Tibial nerve (tissue), 4 donors: ENCODE results near the gene RASSF8. TPM values are rescaled to one million over a fixed set of nuclear protein-coding genes. Genes with fewer than 3 reads are reported as not detected.

Source experiments
- DNase-seq, 2 donors: peaks; one replicate each; pipeline ENCODE4 v3.0.0-alpha.2; 2019; ENCODE audit warnings: low spot score in 2 of 2
- H3K27ac ChIP-seq, 4 donors: fragments of 200-600 bp; sonication (generic) in 3 of 4; one replicate each; pipeline ENCODE4 v1.5.1; 2017 to 2019; ENCODE audit warnings: mild to moderate bottlenecking in 1 of 4
- H3K27me3 ChIP-seq, 2 donors: fragments of 200-600 bp; sonication (generic) in 1 of 2; one replicate each; pipeline versions ENCODE4 v1.5.1 to v1.6.0; 2017 to 2019
- H3K36me3 ChIP-seq, 3 donors: fragments of 200-600 bp; sonication (generic); one replicate each; pipeline ENCODE4 v1.5.1; 2018 to 2019
- H3K4me1 ChIP-seq, 4 donors: fragments of 200-600 bp; sonication (generic) in 3 of 4; one replicate each; pipeline ENCODE4 v1.5.1; 2017 to 2019
- H3K4me3 ChIP-seq, 4 donors: fragments of 200-600 bp; sonication (generic) in 3 of 4; one replicate each; pipeline ENCODE4 v1.5.1; 2017 to 2019; ENCODE audit warnings: mild to moderate bottlenecking in 1 of 4, moderate library complexity in 1 of 4
- H3K9me3 ChIP-seq, 4 donors: fragments of 200-600 bp; sonication (generic) in 3 of 4; one replicate each; pipeline ENCODE4 v1.5.1; 2017 to 2019
- EP300 ChIP-seq, 2 donors: sonication (generic); formaldehyde crosslinking; IDR thresholded peaks; one replicate each; pipeline ENCODE4 v1.6.1; 2017; ENCODE audit warnings: antibody characterized with exemption in 2 of 2, mild to moderate bottlenecking in 1 of 2
- POLR2A ChIP-seq, 2 donors: fragments of 450-650 bp; IDR thresholded peaks; one replicate each; pipeline ENCODE4 v1.6.1; 2017; ENCODE audit warnings: antibody characterized with exemption in 2 of 2, mild to moderate bottlenecking in 2 of 2, moderate library complexity in 2 of 2
- WGBS, 2 donors: methylation state at CpG; one replicate each; pipeline ENCODE4 v1.1.5; 2018; 5-methylcytosine and 5-hydroxymethylcytosine counted together
- total RNA-seq, 4 donors: library from RNA; depleted of rRNA; stranded (reverse); fragments of >200 nt; gene quantifications; one replicate each; pipeline ENCODE4 v1.1.0, GENCODE V29; 2016
- TF ChIP-seq, protein P1 (sequence below), 5 experiments: fragments of 200-600 bp in 3 of 5; fragments of 450-650 bp in 2 of 5; sonication (generic) in 3 of 5; IDR thresholded peaks; one replicate each; pipeline ENCODE4 v1.5.1; 2016 to 2019; ENCODE audit warnings: antibody characterized with exemption in 5 of 5, mild to moderate bottlenecking in 3 of 5, moderate library complexity in 2 of 5

The RASSF8 gene
- total RNA-seq, 4 donors from 2014 or later, result 42.9 to 87.2 (median 76.1) TPM

DNA sequence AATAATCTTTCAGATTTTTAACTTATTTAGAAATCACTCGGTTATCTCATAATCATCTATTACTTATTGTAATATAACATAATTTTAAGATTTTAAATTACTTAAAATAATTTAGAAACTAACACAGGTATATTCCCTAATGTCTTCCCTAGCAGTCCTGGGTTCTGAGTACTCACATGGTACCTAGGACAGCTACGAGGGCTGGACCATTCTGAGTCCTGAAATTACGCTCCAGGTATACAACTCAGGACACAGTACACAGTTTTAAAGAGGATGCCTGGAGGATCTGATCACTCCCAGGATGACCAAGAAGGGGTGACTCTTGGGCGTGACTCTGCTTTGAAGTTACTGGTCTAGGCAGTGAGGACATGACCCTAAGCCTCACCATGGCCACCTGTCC, 9.1 kb upstream of the RASSF8 start:
- no peaks in the 10 kb centered on the region for H3K9me3 ChIP-seq
- H3K4me1 ChIP-seq, result no peaks in the 10 kb centered on the region
- WGBS, 2 donors, result 81 to 97% methylated on average over 4 of the region's 4 CpGs
- H3K36me3 ChIP-seq, result peaks cover 0 to 21% (median 0%) of the 10 kb centered on the region in 3 donors
- TF ChIP-seq, protein P1, sequence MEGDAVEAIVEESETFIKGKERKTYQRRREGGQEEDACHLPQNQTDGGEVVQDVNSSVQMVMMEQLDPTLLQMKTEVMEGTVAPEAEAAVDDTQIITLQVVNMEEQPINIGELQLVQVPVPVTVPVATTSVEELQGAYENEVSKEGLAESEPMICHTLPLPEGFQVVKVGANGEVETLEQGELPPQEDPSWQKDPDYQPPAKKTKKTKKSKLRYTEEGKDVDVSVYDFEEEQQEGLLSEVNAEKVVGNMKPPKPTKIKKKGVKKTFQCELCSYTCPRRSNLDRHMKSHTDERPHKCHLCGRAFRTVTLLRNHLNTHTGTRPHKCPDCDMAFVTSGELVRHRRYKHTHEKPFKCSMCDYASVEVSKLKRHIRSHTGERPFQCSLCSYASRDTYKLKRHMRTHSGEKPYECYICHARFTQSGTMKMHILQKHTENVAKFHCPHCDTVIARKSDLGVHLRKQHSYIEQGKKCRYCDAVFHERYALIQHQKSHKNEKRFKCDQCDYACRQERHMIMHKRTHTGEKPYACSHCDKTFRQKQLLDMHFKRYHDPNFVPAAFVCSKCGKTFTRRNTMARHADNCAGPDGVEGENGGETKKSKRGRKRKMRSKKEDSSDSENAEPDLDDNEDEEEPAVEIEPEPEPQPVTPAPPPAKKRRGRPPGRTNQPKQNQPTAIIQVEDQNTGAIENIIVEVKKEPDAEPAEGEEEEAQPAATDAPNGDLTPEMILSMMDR (IDR thresholded peaks at IDR 0.05), result no peak
- TF ChIP-seq POLR2A (IDR thresholded peaks at IDR 0.05) (no peak), EP300 (IDR thresholded peaks at IDR 0.05) (no peak)
- no peaks in the 10 kb centered on the region for H3K27me3 ChIP-seq
- no peak overlapping the region for H3K4me3 ChIP-seq
- no peak overlapping the region for H3K27ac ChIP-seq
- DNase-seq, result no peak

DNA sequence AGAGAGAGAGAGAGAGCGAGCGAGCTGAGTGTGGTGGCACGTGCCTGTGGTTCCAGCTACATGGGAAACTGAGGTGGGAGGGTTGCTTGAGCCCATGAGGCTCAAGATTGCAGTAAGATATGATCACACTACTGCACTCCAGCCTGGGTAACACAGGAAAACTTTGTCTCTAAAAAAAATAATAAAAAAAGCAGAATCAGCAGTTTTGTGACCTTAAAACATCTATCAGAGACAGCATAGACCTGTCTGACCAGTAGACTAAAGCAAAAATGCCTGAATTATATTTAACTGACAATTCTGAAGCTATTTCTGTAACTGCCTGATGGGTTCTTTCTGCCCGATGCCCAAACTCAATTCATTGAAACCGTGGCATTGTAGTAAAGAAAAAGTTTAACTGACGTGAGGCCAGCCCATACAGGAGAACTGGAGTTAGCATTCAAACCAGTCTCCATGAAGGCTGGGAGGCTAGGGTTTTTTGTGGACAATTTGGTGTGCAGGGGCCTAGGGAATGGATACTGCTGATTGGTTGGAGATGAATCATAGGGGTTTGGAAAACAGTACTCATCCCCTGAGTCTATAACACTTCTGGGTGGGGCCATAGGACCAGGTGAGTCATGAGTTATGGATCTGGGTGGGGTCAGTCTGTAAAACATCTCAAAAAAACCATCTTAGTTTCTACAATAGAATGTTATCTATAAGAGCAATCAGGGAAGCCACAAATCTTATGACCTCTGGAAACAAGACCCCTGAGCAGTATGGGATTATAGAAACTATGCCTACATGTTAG, 8.0 kb upstream of the RASSF8 start:
- TF ChIP-seq EP300 (IDR thresholded peaks at IDR 0.05) (no peak), POLR2A (IDR thresholded peaks at IDR 0.05) (no peak)
- TF ChIP-seq, protein P1 (IDR thresholded peaks at IDR 0.05), result no peak
- no peaks in the 10 kb centered on the region for H3K9me3 ChIP-seq
- no peaks in the 10 kb centered on the region for H3K27me3 ChIP-seq
- WGBS, 2 donors, result 94 to 96% methylated on average over 5 to 6 of the region's 6 CpGs
- peaks cover 0 to 30% (median 0%) of the 10 kb centered on the region in 3 donors for H3K36me3 ChIP-seq
- no peak overlapping the region for H3K27ac ChIP-seq
- H3K4me3 ChIP-seq, result no peak overlapping the region
- H3K4me1 ChIP-seq, result no peaks in the 10 kb centered on the region
- no peak for DNase-seq

DNA sequence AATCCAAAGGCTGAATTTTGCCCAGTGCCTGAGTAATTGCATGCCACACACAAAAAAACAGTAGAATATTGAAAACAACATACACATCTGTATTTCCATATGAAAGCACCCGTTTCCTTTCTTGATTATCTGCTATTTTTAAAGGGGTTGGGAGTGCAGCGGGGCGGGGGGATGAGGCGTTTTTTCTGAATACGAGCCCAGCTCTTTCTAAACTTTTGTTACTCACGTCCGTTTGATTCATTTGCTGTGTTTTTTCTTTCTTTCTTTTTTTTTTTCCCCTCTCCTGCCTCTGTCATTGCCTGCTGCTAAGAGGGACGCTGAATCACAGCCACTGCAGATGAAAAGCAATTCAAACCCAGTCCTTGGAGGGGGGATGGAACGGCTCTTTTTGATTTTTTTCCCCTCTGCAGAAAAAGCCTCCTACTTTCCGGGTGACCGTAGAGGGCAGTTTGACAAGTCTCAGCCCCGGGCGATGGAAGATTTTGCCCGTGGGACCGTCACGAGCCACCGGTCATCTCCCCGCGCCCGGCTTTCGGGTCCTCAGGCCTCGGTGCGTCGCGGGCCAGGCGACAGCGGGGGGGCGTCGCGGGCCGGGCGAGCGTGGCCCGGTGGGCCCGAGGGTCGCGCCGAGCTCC, 572 bp upstream of the RASSF8 start:
- H3K4me3 ChIP-seq, result peak overlapping the region; percentile 14 to 92 (median 58)
- peaks cover 0 to 26% (median 0%) of the 10 kb centered on the region in 3 donors for H3K36me3 ChIP-seq
- TF ChIP-seq EP300 (IDR thresholded peaks at IDR 0.05), result no peak
- TF ChIP-seq, protein P1 (IDR thresholded peaks at IDR 0.05), result no peak
- TF ChIP-seq POLR2A (IDR thresholded peaks at IDR 0.05), result no peak
- H3K9me3 ChIP-seq, result no peaks in the 10 kb centered on the region
- H3K27me3 ChIP-seq, result no peaks in the 10 kb centered on the region
- WGBS, 2 donors, result 0 to 1% methylated on average over 13 to 33 of the region's 38 CpGs
- peak overlapping the region; percentile 66 to 97 (median 88) for H3K27ac ChIP-seq
- peak in 1 of 2 donors; percentile 32 for DNase-seq
- peaks cover 0 to 42% (median 17%) of the 10 kb centered on the region in 4 donors for H3K4me1 ChIP-seq

DNA sequence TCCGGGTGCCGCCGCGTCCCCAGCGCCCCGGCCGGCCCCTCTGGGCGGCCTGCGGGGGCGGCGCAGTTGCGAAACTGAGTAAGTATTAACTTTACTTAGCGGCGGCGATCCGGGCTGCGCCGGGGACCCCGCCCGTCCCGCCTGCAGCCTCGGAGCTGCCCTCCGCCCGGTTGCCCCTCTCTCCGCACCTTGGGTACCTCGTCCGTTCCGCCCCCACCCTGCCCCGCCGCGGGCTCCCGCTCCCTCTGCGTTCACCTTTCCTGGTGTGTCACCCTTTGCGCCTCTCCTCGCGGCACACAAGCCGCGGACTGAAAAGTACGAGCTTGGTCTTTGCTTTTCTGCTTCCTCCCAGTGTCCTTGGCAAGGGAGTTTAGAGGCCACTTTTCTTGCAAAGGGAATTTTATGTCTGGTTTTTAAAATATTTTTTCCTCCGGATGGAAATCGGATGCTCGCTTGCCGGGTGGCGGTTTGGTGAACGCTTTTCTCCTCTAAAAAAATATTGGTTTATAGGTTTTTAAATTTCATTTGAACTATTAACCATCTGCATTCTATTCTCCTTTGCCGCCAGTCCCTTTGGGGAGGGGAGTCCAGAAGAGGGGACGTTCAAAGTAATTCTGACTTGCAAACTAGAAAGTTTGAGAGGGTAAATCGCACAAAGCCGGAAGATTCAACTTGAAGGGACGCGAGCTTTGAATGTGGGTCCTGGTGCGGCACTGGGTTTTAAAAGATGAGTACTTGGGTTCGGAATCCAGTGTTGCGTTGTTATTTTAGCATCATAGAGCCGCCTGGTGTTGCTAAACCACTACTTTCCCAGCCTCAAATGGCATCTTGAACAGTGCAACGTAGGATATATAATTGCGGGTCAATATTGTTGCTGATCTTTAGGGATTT, 834 bp downstream of the RASSF8 start:
- DNase-seq, result peak in 1 of 2 donors; percentile 60
- H3K36me3 ChIP-seq, result peaks cover 0 to 14% (median 0%) of the 10 kb centered on the region in 3 donors
- no peaks in the 10 kb centered on the region for H3K9me3 ChIP-seq
- peaks cover 0 to 54% (median 25%) of the 10 kb centered on the region in 4 donors for H3K4me1 ChIP-seq
- H3K4me3 ChIP-seq, result peak overlapping the region; percentile 47 to 92 (median 78)
- WGBS, 2 donors, result 0 to 1% methylated on average over 38 to 53 of the region's 57 CpGs
- peak overlapping the region; percentile 66 to 97 (median 86) for H3K27ac ChIP-seq
- peak in 1 of 2 donors; percentile 49 for TF ChIP-seq EP300 (IDR thresholded peaks at IDR 0.05)
- no peak for TF ChIP-seq POLR2A (IDR thresholded peaks at IDR 0.05)
- no peaks in the 10 kb centered on the region for H3K27me3 ChIP-seq

DNA sequence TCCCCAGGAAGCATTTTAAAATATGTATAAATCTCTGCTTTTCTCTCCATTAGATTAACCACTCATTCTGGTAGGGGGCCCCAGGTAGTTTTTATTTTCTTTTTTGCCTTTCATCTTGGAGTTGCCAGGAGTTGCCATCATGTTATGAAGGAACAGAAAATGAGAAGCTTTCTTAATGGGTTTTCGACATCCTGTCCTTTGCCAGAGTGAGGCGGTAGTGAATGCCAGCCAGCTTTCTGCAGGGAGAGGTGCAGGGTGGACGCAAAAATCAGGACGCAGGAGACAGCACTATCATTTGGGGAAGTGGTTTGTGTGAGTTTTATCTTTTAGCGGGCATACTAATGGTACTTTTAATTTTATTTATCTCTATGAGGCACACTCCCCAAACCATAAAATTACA, 1.7 kb downstream of the RASSF8 start:
- Histone ChIP-seq H3K9me3 (no peaks in the 10 kb centered on the region), H3K4me1 (peaks cover 0 to 54% (median 25%) of the 10 kb centered on the region in 4 donors), H3K36me3 (peaks cover 0 to 8% (median 0%) of the 10 kb centered on the region in 3 donors), H3K27ac (peak overlapping the region in 3 of 4 donors; percentile 78 to 97 (median 95)), H3K4me3 (peak overlapping the region; percentile 47 to 92 (median 78)), H3K27me3 (no peaks in the 10 kb centered on the region)
- WGBS, 2 donors, result 18 to 19% methylated on average over 5 of the region's 5 CpGs
- DNase-seq, result no peak
- TF ChIP-seq EP300 (IDR thresholded peaks at IDR 0.05) (no peak), POLR2A (IDR thresholded peaks at IDR 0.05) (no peak)
- TF ChIP-seq, protein P1 (IDR thresholded peaks at IDR 0.05), result peak in 1 of 5 experiments; percentile 6
